HCT116 (cell line): ENCODE results near the gene AURKA. TPM values are rescaled to one million over a fixed set of nuclear protein-coding genes. Genes with fewer than 3 reads are reported as not detected.

Experiments
- ATAC-seq: fragments of 200-7000 bp; cut with Tn5 transposase; 2 replicates; pipeline ENCODE4 v1.9.1; 2020; ENCODE audit warnings: mild to moderate bottlenecking, moderate library complexity
- BruUV-seq: library from RNA; stranded (reverse); fragments of 400-500 nt; replicated peaks from 2 replicates; lab custom pipeline; 2021; lab: Mats Ljungman, UMichigan
- CTCF ChIA-PET: fragments of 300-600 bp; sonication (Branson Sonifier 250); formaldehyde crosslinking; loops from one replicate; lab custom pipeline; 2021; ENCODE audit warnings: antibody characterized with exemption; lab: Charles Lee
- POLR2A ChIA-PET: fragments of 300-600, 350-600 bp; sonication (Branson Sonifier 250); formaldehyde crosslinking; loops from one replicate; lab custom pipeline; 2021; ENCODE audit warnings: antibody characterized with exemption; lab: Charles Lee
- RAD21 ChIA-PET, 2 experiments: fragments of 300-600 bp; sonication (Branson Sonifier 250); formaldehyde crosslinking; loops; one replicate each; lab custom pipeline; 2023; ENCODE audit warnings: low total read pairs in 2 of 2; ENCODE audit not compliant: uncharacterized antibody in 2 of 2, unreplicated experiment in 2 of 2, low non-redundant PET in 1 of 2; lab: Charles Lee
- DNase-seq: peaks from one replicate; pipeline ENCODE4 v3.0.0-alpha.2; 2010; ENCODE audit warnings: low read depth, low spot score
- H2AFZ ChIP-seq: fragments of 200-600 bp; shearing (Covaris generic), sonication (generic); 2 replicates; pipeline ENCODE4 v1.6.1; 2017; ENCODE audit warnings: low read depth, mixed run types, mixed read lengths, antibody characterized with exemption, low read length; ENCODE audit not compliant: poor library complexity, severe bottlenecking
- H3K27ac ChIP-seq: 2 replicates; pipeline ENCODE4 v1.5.1; 2012; ENCODE audit warnings: low read depth, low read length
- H3K27me3 ChIP-seq: fragments of 200-600 bp; sonication (generic); 2 replicates; pipeline ENCODE4 v1.6.1; 2016; ENCODE audit warnings: mixed run types, low read length, mixed read lengths; ENCODE audit not compliant: insufficient read depth
- H3K36me3 ChIP-seq, 2 experiments: fragments of 200-500 bp in 1 of 2; fragments of 200-600 bp in 1 of 2; sonication (Bioruptor generic) in 1 of 2; sonication (generic) in 1 of 2; 2 replicates each; pipeline versions ENCODE4 v1.5.1 to v1.6.1; 2014 to 2016; ENCODE audit warnings: low read length in 2 of 2, inconsistent platforms in 1 of 2, mixed read lengths in 1 of 2, mixed run types in 1 of 2; ENCODE audit not compliant: insufficient read depth in 2 of 2, control insufficient read depth in 1 of 2
- H3K4me1 ChIP-seq, 2 experiments: fragments of 200-600 bp in 1 of 2; sonication (generic) in 1 of 2; 2 replicates each; pipeline versions ENCODE4 v1.5.1 to v1.6.1; 2012 to 2017; ENCODE audit warnings: low read length in 2 of 2, inconsistent platforms in 1 of 2, mild to moderate bottlenecking in 1 of 2, mixed read lengths in 1 of 2, mixed run types in 1 of 2, moderate library complexity in 1 of 2; ENCODE audit not compliant: insufficient read depth in 2 of 2, control insufficient read depth in 1 of 2
- H3K4me2 ChIP-seq: fragments of 200-600 bp; sonication (generic); 2 replicates; pipeline ENCODE4 v1.6.1; 2017; ENCODE audit warnings: mixed run types, low read length, mixed read lengths
- H3K4me3 ChIP-seq, 2 experiments: fragments of 200-600 bp in 1 of 2; sonication (generic) in 1 of 2; replicated peaks in 1 of 2; 2 replicates each; pipeline ENCODE4 v1.5.1; 2011 to 2016; ENCODE audit warnings: low read length in 2 of 2, control low read depth in 1 of 2, low read depth in 1 of 2, mild to moderate bottlenecking in 1 of 2, mixed read lengths in 1 of 2, mixed run types in 1 of 2
- H3K79me2 ChIP-seq: fragments of 200-600 bp; sonication (generic); 2 replicates; pipeline ENCODE4 v1.6.1; 2017; ENCODE audit warnings: mild to moderate bottlenecking, mixed run types, low read length, moderate library complexity, mixed read lengths; ENCODE audit not compliant: insufficient read depth
- H3K9ac ChIP-seq: fragments of 200-600 bp; sonication (generic); 2 replicates; pipeline ENCODE4 v1.6.1; 2016; ENCODE audit warnings: low read length, mixed read lengths
- H3K9me2 ChIP-seq: fragments of 200-600 bp; sonication (generic), shearing (Covaris generic); 2 replicates; pipeline ENCODE4 v1.6.1; 2017; ENCODE audit warnings: mixed run types, mild to moderate bottlenecking, moderate library complexity; ENCODE audit not compliant: insufficient read depth
- H3K9me3 ChIP-seq, 2 experiments: fragments of 200-500 bp in 1 of 2; fragments of 200-600 bp in 1 of 2; sonication (Bioruptor generic) in 1 of 2; sonication (generic) in 1 of 2; 2 replicates each; pipeline ENCODE4 v1.6.1; 2014 to 2017; ENCODE audit warnings: low read length in 2 of 2, mixed read lengths in 2 of 2, inconsistent platforms in 1 of 2, low read depth in 1 of 2, mild to moderate bottlenecking in 1 of 2, mixed run types in 1 of 2, moderate library complexity in 1 of 2; ENCODE audit not compliant: control insufficient read depth in 1 of 2, insufficient read depth in 1 of 2
- H4K20me1 ChIP-seq: fragments of 200-600 bp; sonication (generic), shearing (Covaris generic); 2 replicates; pipeline ENCODE4 v1.6.1; 2017; ENCODE audit warnings: mixed run types, mild to moderate bottlenecking, moderate library complexity; ENCODE audit not compliant: insufficient read depth
- ATF3 ChIP-seq: IDR thresholded peaks from 2 replicates; pipeline ENCODE4 v1.6.1; 2012
- CBX3 ChIP-seq: IDR thresholded peaks from 2 replicates; pipeline ENCODE4 v1.6.1; 2012; ENCODE audit warnings: low read depth
- EZH2 ChIP-seq: fragments of 200-600 bp; sonication (generic); IDR thresholded peaks from 2 replicates; pipeline ENCODE4 v1.6.1; 2017; ENCODE audit warnings: antibody characterized with exemption, mixed run types
- JUND ChIP-seq: IDR thresholded peaks from 2 replicates; pipeline ENCODE4 v1.6.1; 2012
- MAX ChIP-seq: IDR thresholded peaks from 2 replicates; pipeline ENCODE4 v1.6.1; 2012
- REST ChIP-seq: IDR thresholded peaks from 2 replicates; pipeline ENCODE4 v1.6.1; 2012; ENCODE audit warnings: low read depth
- SRF ChIP-seq: IDR thresholded peaks from 2 replicates; pipeline ENCODE4 v1.6.1; 2012; ENCODE audit warnings: low read depth
- TCF7L2 ChIP-seq: IDR thresholded peaks from 2 replicates; pipeline ENCODE4 v1.7.0; 2011; ENCODE audit warnings: borderline replicate concordance, inconsistent platforms; ENCODE audit not compliant: insufficient read depth, insufficient read length; ENCODE audit errors: extremely low read depth
- intact Hi-C: fragments of 100-400 bp; cut with micrococcal nuclease; formaldehyde crosslinking; loops from 2 replicates; pipeline ENCODE4 v1.10.0; 2022
- total RNA-seq: library from RNA; stranded (reverse); gene quantifications from one replicate; pipeline ENCODE4 v1.2.1, GENCODE V29; 2021; ENCODE audit not compliant: unreplicated experiment

The AURKA gene
- total RNA-seq, 1 experiment from 2014 or later: 80.1 TPM

- H3K36me3 ChIP-seq: peaks cover under 1 to 7% of the 10 kb centered on the region in 2 experiments; a peak in 3 of 4 replicates
- H3K4me1 ChIP-seq: no peaks in the 10 kb centered on the region
- no peaks in the 10 kb centered on the region for H3K79me2 ChIP-seq
- no peak overlapping the region for H3K9ac ChIP-seq
- no peak overlapping the region for H2AFZ ChIP-seq
- no peaks in the 10 kb centered on the region for H3K9me3 ChIP-seq
- H3K4me3 ChIP-seq: no peak overlapping the region
- no peaks in the 10 kb centered on the region for H4K20me1 ChIP-seq
- intact Hi-C loops: no loop called here
- ChIA-PET RAD21 (no interaction called here), CTCF (no interaction called here), POLR2A (no interaction called here)
- TF ChIP-seq ATF3 (no peak), REST (no peak), SRF (no peak), CBX3 (no peak), JUND (no peak), EZH2 (no peak), TCF7L2 (no peak), MAX (no peak)
- no peak overlapping the region for H3K27ac ChIP-seq
- no peak for ATAC-seq
- H3K4me2 ChIP-seq: no peak overlapping the region
- no peak for DNase-seq
- H3K9me2 ChIP-seq: no peaks in the 10 kb centered on the region
- no TSS peak for BruUV-seq
- no peaks in the 10 kb centered on the region for H3K27me3 ChIP-seq
These were observed 20.9 kb upstream of the AURKA start for GRCh38 chr20:56412949-56413348.
